IMR-90 (cell line): ENCODE measurements around the gene UBE2E2. TPM values are rescaled to one million over a fixed set of nuclear protein-coding genes. Genes with fewer than 3 reads are reported as not detected.

Experiments
- ATAC-seq: fragments of 200-7000 bp; cut with Tn5 transposase; 2 replicates; pipeline ENCODE4 v1.9.1; 2020; ENCODE audit warnings: low read depth, mild to moderate bottlenecking, moderate library complexity
- BruUV-seq: library from RNA; stranded (reverse); fragments of 400-500 nt; replicated peaks from 2 replicates; lab custom pipeline; 2021; lab: Mats Ljungman, UMichigan
- CTCF ChIA-PET: fragments of 300-600 bp; formaldehyde crosslinking; extraction: SDS; loops from one replicate; lab custom pipeline; 2021; ENCODE audit warnings: antibody characterized with exemption; lab: Yijun Ruan, JAX
- POLR2A ChIA-PET: fragments of 300-600 bp; sonication (Branson Sonifier 250); formaldehyde crosslinking; loops from one replicate; lab custom pipeline; 2022; ENCODE audit warnings: antibody characterized with exemption; ENCODE audit not compliant: unreplicated experiment; lab: Charles Lee
- DNase-seq: peaks from one replicate; pipeline ENCODE4 v3.0.0; 2013
- H2AFZ ChIP-seq: replicated peaks from 2 replicates; pipeline ENCODE3; 2013; ENCODE audit warnings: low read length, mild to moderate bottlenecking; ENCODE audit not compliant: poor library complexity
- H2AK5ac ChIP-seq: 2 replicates; pipeline ENCODE4 v1.6.1; 2013; ENCODE audit warnings: low read depth, low read length, inconsistent platforms
- H2AK9ac ChIP-seq: replicated peaks from 2 replicates; pipeline ENCODE3; 2013; ENCODE audit warnings: mild to moderate bottlenecking, low read depth, low read length, moderate library complexity; ENCODE audit not compliant: poor library complexity
- H2BK120ac ChIP-seq: 2 replicates; pipeline ENCODE4 v1.6.1; 2013; ENCODE audit warnings: low read depth, low read length, inconsistent platforms
- H2BK15ac ChIP-seq: 3 replicates; pipeline ENCODE4 v1.6.1; 2013; ENCODE audit warnings: low read depth, low read length, inconsistent platforms
- H2BK20ac ChIP-seq: 2 replicates; pipeline ENCODE4 v1.6.1; 2013; ENCODE audit warnings: low read depth, mild to moderate bottlenecking, inconsistent platforms, low read length, moderate library complexity
- H2BK5ac ChIP-seq: 2 replicates; pipeline ENCODE4 v1.6.1; 2013; ENCODE audit warnings: mild to moderate bottlenecking, low read depth, low read length, inconsistent platforms; ENCODE audit not compliant: poor library complexity, severe bottlenecking
- H3K14ac ChIP-seq: replicated peaks from 2 replicates; pipeline ENCODE4 v1.6.1; 2013; ENCODE audit warnings: low read depth, low read length, inconsistent platforms
- H3K18ac ChIP-seq: 2 replicates; pipeline ENCODE4 v1.6.1; 2013; ENCODE audit warnings: low read depth, low read length, control low read depth
- H3K23ac ChIP-seq: 2 replicates; pipeline ENCODE4 v1.6.1; 2013; ENCODE audit warnings: low read depth, low read length, inconsistent platforms
- H3K27ac ChIP-seq: 2 replicates; pipeline ENCODE4 v1.5.1; 2013; ENCODE audit warnings: mild to moderate bottlenecking, control low read depth, low read length; ENCODE audit not compliant: insufficient read depth
- H3K27me3 ChIP-seq: 2 replicates; pipeline ENCODE4 v1.6.1; 2013; ENCODE audit warnings: low read length; ENCODE audit not compliant: control insufficient read depth, insufficient read depth
- H3K36me3 ChIP-seq: 2 replicates; pipeline ENCODE4 v1.6.1; 2013; ENCODE audit warnings: low read length, mixed read lengths; ENCODE audit not compliant: control insufficient read depth, insufficient read depth
- H3K4ac ChIP-seq: 2 replicates; pipeline ENCODE4 v1.6.1; 2013; ENCODE audit warnings: low read depth, low read length, inconsistent platforms
- H3K4me1 ChIP-seq: 2 replicates; pipeline ENCODE4 v1.6.1; 2013; ENCODE audit warnings: low read length, mixed read lengths; ENCODE audit not compliant: control insufficient read depth, insufficient read depth
- H3K4me2 ChIP-seq: 2 replicates; pipeline ENCODE4 v1.6.1; 2013; ENCODE audit warnings: low read depth, mild to moderate bottlenecking, control low read depth, low read length, moderate library complexity
- H3K4me3 ChIP-seq: 2 replicates; pipeline ENCODE4 v1.5.1; 2013; ENCODE audit warnings: low read depth, mild to moderate bottlenecking, control low read depth, low read length, moderate library complexity; ENCODE audit not compliant: insufficient read depth
- H3K56ac ChIP-seq: 2 replicates; pipeline ENCODE4 v1.6.1; 2013; ENCODE audit warnings: low read length, inconsistent platforms; ENCODE audit not compliant: insufficient read depth; ENCODE audit errors: extremely low read depth
- H3K79me1 ChIP-seq, 2 experiments: 2 replicates each; pipeline ENCODE4 v1.6.1; 2013; ENCODE audit warnings: low read length in 2 of 2, inconsistent platforms in 1 of 2, low read depth in 1 of 2
- H3K9ac ChIP-seq: 2 replicates; pipeline ENCODE4 v1.6.1; 2013; ENCODE audit warnings: low read depth, low read length, control low read depth
- H3K9me1 ChIP-seq: 2 replicates; pipeline ENCODE4 v1.6.1; 2013; ENCODE audit warnings: low read length, inconsistent platforms; ENCODE audit not compliant: insufficient read depth
- H3K9me3 ChIP-seq: 2 replicates; pipeline ENCODE4 v1.6.1; 2013; ENCODE audit warnings: low read length; ENCODE audit not compliant: control insufficient read depth, insufficient read depth
- H4K20me1 ChIP-seq: 2 replicates; pipeline ENCODE4 v1.6.1; 2013; ENCODE audit warnings: low read length, inconsistent platforms; ENCODE audit not compliant: insufficient read depth
- H4K5ac ChIP-seq: 2 replicates; pipeline ENCODE4 v1.6.1; 2013; ENCODE audit warnings: mild to moderate bottlenecking, low read depth, low read length, control low read depth
- H4K8ac ChIP-seq, 2 experiments: 2 replicates each; pipeline ENCODE4 v1.6.1; 2013; ENCODE audit warnings: low read depth in 2 of 2, low read length in 2 of 2, control low read depth in 1 of 2, inconsistent platforms in 1 of 2
- H4K91ac ChIP-seq: 2 replicates; pipeline ENCODE4 v1.6.1; 2013; ENCODE audit warnings: low read depth, low read length, inconsistent platforms; ENCODE audit not compliant: insufficient read depth
- BHLHE40 ChIP-seq: fragments of 150-350 bp; IDR thresholded peaks from 2 replicates; pipeline ENCODE4 v1.6.1; 2016; ENCODE audit warnings: mild to moderate bottlenecking, low read depth, low read length
- FOS ChIP-seq: fragments of 150-350 bp; IDR thresholded peaks from 2 replicates; pipeline ENCODE4 v1.6.1; 2016; ENCODE audit warnings: low read depth, low read length
- MAFK ChIP-seq: IDR thresholded peaks from 2 replicates; pipeline ENCODE4 v1.6.1; 2012; ENCODE audit warnings: low read depth, low read length, improper control_type of control experiment
- MAZ ChIP-seq: IDR thresholded peaks from 2 replicates; pipeline ENCODE4 v1.6.1; 2012; ENCODE audit warnings: low read depth, mild to moderate bottlenecking, low read length, improper control_type of control experiment, moderate library complexity, borderline replicate concordance
- NFE2L2 ChIP-seq: fragments of 150-350 bp; IDR thresholded peaks from 2 replicates; pipeline ENCODE4 v1.6.1; 2016; ENCODE audit warnings: low read depth, mild to moderate bottlenecking, low read length
- POLR2A ChIP-seq: IDR thresholded peaks from 2 replicates; pipeline ENCODE4 v1.6.1; 2012; ENCODE audit warnings: mild to moderate bottlenecking, low read depth, low read length
- SMC3 ChIP-seq: fragments of 150-350 bp; IDR thresholded peaks from 2 replicates; pipeline ENCODE4 v1.6.1; 2016; ENCODE audit warnings: low read depth, mild to moderate bottlenecking, antibody characterized with exemption, low read length, moderate library complexity
- WGBS, 2 experiments: methylation state at CpG; one replicate each; pipeline versions ENCODE4 v1.1.5 to v1.1.7; 2013; ENCODE audit warnings: missing lambda C conversion rate in 2 of 2; ENCODE audit not compliant: insufficient read length in 1 of 2; ENCODE audit errors: extremely low coverage in 2 of 2; 5-methylcytosine and 5-hydroxymethylcytosine counted together
- dilution Hi-C: fragments of 300-500 bp; cut with HindIII; formaldehyde crosslinking; loops from one replicate; pipeline ENCODE4 v1.14.3; 2018; ENCODE audit warnings: low sequenced_read_pairs; ENCODE audit not compliant: unreplicated experiment
- in situ Hi-C: fragments of 300-500 bp; cut with MboI; formaldehyde crosslinking; loops from 3 replicates; pipeline ENCODE4 v1.14.3; 2019; ENCODE audit warnings: low sequenced_read_pairs, inconsistent platforms, mixed read lengths
- intact Hi-C: fragments of 100-400 bp; cut with micrococcal nuclease; formaldehyde crosslinking; loops from 2 replicates; pipeline ENCODE4 v1.10.0; 2022
- polyA plus RNA-seq, 3 experiments: library from polyadenylated mRNA; depleted of rRNA; stranded (reverse); fragments of >200 nt; gene quantifications; 2 replicates each; pipeline ENCODE4 v1.2.3, GENCODE V29; 2012; ENCODE audit warnings: low replicate concordance in 1 of 3
- total RNA-seq: library from RNA; depleted of rRNA; stranded (reverse); fragments of >200 nt; gene quantifications from 2 replicates; pipeline ENCODE4 v1.2.3, GENCODE V29; 2012
- TF ChIP-seq, protein P1 (sequence below): conservative IDR thresholded peaks from 2 replicates; pipeline ENCODE4 v1.5.1; 2012; ENCODE audit warnings: mild to moderate bottlenecking, low read depth, low read length, improper control_type of control experiment
- TF ChIP-seq, protein P2 (sequence below): fragments of 150-350 bp; IDR thresholded peaks from 2 replicates; pipeline ENCODE4 v1.6.1; 2016; ENCODE audit warnings: low read depth, mild to moderate bottlenecking, low read length, moderate library complexity, borderline replicate concordance

UBE2E2 gene
- total and polyA plus RNA-seq, 2 of the 4 experiments (the other 2 are of a cell fraction) = 18.6 to 32.7 TPM

DNA sequence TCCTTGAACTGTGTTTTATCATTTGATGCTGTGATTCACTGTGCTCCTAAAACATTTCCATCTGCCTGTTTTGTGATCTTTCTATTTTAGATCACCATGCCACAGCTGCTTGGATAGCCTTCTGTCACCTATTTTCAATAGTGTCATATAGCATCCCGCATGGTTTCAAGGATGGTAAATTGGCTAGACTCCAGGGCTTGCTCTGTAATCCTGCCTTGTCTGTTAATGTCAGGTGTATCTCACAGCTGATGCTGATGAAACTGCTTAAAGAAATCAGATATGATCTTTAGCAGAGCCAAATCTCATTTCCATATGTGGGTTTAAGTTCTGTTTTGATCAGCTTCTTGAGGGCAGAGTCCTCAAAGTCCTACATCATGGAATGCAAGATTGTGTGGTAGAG, 182.2 kb downstream of the UBE2E2 start:
- in situ Hi-C loops = no loop called here
- Histone ChIP-seq H3K18ac (no peak overlapping the region), H4K20me1 (no peaks in the 10 kb centered on the region; the same call in 1 of the 2 replicates), H3K79me1 (peaks cover 0 to 4% of the 10 kb centered on the region in 2 experiments; a peak in 3 of 4 replicates), H2AK5ac (no peak overlapping the region), H3K56ac (no peak overlapping the region), H2AK9ac (no peak overlapping the region), H3K36me3 (no peaks in the 10 kb centered on the region), H4K8ac (no peak overlapping the region), H3K4ac (no peak overlapping the region), H2BK20ac (no peak overlapping the region), H2BK15ac (no peak overlapping the region), H2BK5ac (no peak overlapping the region), H3K9ac (no peak overlapping the region), H3K4me3 (no peak overlapping the region), H3K27ac (no peak overlapping the region), H3K9me3 (no peaks in the 10 kb centered on the region), H3K14ac (no peak overlapping the region), H4K5ac (no peak overlapping the region), H4K91ac (no peak overlapping the region), H3K4me2 (no peak overlapping the region), H3K27me3 (no peaks in the 10 kb centered on the region), H3K9me1 (peaks cover 3% of the 10 kb centered on the region; the same call in 1 of the 2 replicates), H3K4me1 (no peaks in the 10 kb centered on the region; the same call in 1 of the 2 replicates), H3K23ac (no peak overlapping the region), H2AFZ (no peak overlapping the region), H2BK120ac (no peak overlapping the region)
- no peak for TF ChIP-seq MAFK
- TF ChIP-seq, protein P1, sequence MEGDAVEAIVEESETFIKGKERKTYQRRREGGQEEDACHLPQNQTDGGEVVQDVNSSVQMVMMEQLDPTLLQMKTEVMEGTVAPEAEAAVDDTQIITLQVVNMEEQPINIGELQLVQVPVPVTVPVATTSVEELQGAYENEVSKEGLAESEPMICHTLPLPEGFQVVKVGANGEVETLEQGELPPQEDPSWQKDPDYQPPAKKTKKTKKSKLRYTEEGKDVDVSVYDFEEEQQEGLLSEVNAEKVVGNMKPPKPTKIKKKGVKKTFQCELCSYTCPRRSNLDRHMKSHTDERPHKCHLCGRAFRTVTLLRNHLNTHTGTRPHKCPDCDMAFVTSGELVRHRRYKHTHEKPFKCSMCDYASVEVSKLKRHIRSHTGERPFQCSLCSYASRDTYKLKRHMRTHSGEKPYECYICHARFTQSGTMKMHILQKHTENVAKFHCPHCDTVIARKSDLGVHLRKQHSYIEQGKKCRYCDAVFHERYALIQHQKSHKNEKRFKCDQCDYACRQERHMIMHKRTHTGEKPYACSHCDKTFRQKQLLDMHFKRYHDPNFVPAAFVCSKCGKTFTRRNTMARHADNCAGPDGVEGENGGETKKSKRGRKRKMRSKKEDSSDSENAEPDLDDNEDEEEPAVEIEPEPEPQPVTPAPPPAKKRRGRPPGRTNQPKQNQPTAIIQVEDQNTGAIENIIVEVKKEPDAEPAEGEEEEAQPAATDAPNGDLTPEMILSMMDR = no peak
- TF ChIP-seq BHLHE40 = no peak
- no peak for TF ChIP-seq SMC3
- no peak for TF ChIP-seq MAZ
- TF ChIP-seq NFE2L2 = no peak
- TF ChIP-seq POLR2A = no peak
- TF ChIP-seq FOS = no peak
- TF ChIP-seq, protein P2, sequence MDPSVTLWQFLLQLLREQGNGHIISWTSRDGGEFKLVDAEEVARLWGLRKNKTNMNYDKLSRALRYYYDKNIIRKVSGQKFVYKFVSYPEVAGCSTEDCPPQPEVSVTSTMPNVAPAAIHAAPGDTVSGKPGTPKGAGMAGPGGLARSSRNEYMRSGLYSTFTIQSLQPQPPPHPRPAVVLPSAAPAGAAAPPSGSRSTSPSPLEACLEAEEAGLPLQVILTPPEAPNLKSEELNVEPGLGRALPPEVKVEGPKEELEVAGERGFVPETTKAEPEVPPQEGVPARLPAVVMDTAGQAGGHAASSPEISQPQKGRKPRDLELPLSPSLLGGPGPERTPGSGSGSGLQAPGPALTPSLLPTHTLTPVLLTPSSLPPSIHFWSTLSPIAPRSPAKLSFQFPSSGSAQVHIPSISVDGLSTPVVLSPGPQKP = no peak
- intact Hi-C loops = no loop called here
- POLR2A ChIA-PET = no interaction called here
- CTCF ChIA-PET = interaction anchor here (0.6 to 1.4 kb wide), 2 partner anchors 13 to 372 kb away, joined by 3 to 5 read pairs; no protein-coding TSS in a partner anchor
- no peak for ATAC-seq
- dilution Hi-C loops = no loop called here
- BruUV-seq = no TSS peak
- no peak for DNase-seq
- WGBS, 2 experiments = no CpG with 5 or more reads among the region's 1 CpG
